GM15510 (cell line): ENCODE data around the gene RGMA.

Experiments
- POLR2A ChIP-seq: IDR thresholded peaks from 3 replicates; pipeline ENCODE4 v1.6.1; 2011; ENCODE audit warnings: borderline replicate concordance; ENCODE audit not compliant: insufficient read length; ENCODE audit errors: extremely low read depth

Gene RGMA

GRCh38 chr15:93037820-93038705 lies 50.9 kb downstream of the RGMA start:
- TF ChIP-seq POLR2A = no peak

- no peak for TF ChIP-seq POLR2A
Observed at GRCh38 chr15:93036951-93037819, 51.8 kb downstream of the RGMA start.

GRCh38 chr15:93035953-93036810 lies 52.8 kb downstream of the RGMA start:
- no peak for TF ChIP-seq POLR2A

- no peak for TF ChIP-seq POLR2A
Observed at GRCh38 chr15:93035092-93035915, 53.7 kb downstream of the RGMA start.

- no peak for TF ChIP-seq POLR2A
Observed at GRCh38 chr15:93034512-93034911, 54.5 kb downstream of the RGMA start.

- TF ChIP-seq POLR2A = no peak
Observed at GRCh38 chr15:93033434-93034045, 55.5 kb downstream of the RGMA start.

- TF ChIP-seq POLR2A = no peak
Observed at GRCh38 chr15:93031103-93031464, 57.9 kb downstream of the RGMA start.

GRCh38 chr15:93030430-93031102 lies 58.4 kb downstream of the RGMA start:
- no peak for TF ChIP-seq POLR2A

- TF ChIP-seq POLR2A = no peak
Observed at GRCh38 chr15:93029836-93030429, 59.1 kb downstream of the RGMA start.

GRCh38 chr15:93029214-93029835 lies 59.7 kb downstream of the RGMA start:
- no peak for TF ChIP-seq POLR2A

GRCh38 chr15:93028632-93029213 lies 60.3 kb downstream of the RGMA start:
- no peak for TF ChIP-seq POLR2A
